Cerebellar cortex (tissue), 1 donor: ENCODE data around the gene PDP2.
"Not testable (repeated sequence)": the region's sequence is repeated elsewhere in the genome, so short reads cannot be mapped to it uniquely, and the experiment has no call there.

ENCODE experiments used
- DNase-seq: peaks from one replicate; pipeline ENCODE4 v3.0.0-alpha.2; 2015; ENCODE audit warnings: low spot score

Gene PDP2

GRCh38 chr16:66853261-66854139 is 26.8 kb upstream of the PDP2 start:
- no peak for DNase-seq

DNA sequence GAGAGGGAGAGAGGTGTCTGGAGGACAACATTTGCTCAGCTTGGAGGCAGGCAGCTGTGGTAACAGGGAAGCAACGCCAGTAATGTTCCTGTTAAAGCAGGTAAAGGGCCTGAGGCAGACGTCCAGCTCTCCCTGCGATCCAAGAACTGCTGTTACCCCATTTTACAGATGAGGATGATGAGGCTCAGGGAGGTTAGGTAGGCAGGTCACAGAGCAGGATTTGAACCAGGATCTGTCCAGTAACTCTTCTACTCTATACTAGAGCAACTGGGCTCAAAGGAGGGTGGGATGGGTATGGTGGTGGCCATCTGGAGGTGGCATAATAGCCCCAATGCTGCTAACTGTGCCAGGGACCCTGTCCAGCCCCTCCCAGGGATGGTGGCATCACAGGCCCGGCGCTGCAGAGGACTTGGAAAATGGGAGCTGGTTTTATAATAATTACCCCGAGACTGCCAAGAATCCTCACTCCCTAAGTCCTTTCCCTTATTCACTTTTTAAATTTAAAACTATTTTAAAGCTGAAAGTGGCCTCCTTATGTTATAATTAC is 24.1 kb upstream of the PDP2 start:
- no peak for DNase-seq

DNA sequence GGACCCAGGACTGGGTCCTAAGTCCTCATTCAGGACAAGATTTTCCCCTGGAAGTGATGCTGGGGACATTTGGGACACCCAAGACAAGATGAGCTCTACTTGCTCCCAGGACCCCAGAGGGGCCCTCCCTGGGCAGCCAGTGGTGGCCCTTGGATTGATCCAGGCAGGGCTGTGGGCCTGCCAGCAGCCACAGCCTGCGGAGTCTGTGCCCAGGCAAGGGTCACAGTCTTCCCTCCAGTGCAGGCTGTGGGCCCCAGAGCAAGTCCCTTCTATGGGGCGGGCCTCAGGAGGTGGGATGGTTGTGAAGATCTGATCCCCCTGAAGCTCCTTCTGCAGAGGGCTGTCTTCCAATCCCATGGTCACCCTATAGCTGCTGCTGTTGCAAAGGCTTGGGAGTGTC is 23.5 kb upstream of the PDP2 start:
- DNase-seq, result no peak

DNA sequence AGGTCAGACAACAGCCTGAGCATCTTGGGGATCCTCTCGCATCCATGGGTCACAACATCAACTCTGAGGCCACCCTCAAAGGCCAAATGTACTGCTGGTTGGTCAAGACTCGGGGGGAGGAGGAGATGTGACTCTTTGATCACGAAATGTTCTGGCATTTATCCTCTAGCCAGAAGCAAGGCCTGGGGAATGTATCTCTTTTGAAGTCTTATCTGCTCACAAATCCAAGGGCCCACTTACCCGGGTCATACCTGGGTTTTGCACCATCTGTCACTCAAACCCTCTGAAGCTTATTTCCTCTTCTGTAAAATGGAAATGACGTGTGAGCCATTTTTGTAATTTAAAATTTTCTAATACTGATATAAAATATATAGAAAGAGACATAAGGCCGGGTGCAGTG is 22.9 kb upstream of the PDP2 start:
- DNase-seq, result no peak

DNA sequence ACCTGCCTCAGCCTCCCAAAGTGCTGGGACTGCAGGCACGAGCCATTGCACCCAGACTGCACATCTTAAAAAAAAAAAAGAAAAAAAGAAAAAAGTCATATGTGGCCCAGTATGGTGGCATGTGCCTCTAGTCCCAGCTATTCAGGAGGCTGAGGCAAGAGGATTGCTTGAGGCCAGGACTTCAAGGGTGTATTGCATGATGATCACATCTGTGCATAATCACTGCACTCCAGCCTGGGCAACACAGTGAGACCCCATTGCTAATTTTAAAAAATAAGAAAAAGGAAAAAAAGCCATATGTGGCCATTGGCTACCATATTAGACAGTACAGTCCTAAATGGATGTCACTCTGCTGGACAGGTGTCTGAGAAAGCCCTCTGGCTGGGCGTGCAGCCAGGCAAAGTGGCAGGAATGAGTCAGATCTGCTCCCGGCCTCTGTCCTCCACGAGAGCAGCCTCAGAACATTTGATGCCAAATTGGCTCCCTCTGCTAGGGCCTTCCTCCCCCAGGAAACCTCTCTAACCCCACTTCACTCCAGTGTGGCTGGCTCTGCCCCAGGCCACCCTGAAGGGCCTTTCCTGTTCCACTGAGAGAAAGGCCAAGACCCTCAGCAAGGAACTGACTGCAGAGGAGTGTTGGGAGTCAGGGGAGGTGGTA is 21.4 kb upstream of the PDP2 start:
- peak; percentile 23 for DNase-seq

DNA sequence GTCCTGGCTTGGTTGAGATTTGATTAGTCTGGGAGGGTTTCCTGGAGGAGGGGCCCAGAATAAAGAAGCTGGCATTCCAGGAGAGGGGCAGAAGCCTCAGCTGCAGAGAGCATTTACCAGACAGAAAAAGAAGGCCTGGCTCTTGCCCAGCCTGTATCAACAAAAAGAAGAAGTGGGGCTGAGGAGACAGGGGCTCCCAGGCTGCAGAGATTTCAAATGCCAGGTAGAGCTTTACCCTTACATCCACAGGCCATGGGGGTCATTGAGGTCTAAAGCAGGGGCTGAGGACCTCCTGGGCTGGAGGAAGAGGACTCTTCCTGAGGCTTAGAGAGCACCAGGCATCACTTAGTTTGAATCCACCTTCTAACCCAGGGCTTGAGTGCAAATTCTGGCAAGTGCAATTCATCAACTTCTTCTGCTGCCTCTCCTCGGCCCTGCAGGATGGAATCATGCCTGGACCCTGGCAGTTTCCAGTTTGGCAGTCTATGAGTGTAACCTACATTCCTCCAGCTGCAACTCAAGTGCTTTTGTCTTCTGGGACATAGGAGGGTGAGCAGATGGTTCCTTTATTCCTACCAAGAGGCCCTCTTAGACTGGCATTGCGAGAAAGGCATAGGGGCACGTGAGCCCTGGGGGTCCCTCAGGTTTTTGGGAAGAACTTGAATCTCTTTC is 20.8 kb upstream of the PDP2 start:
- DNase-seq, result no peak

GRCh38 chr16:66862023-66862520 is 18.2 kb upstream of the PDP2 start:
- no peak for DNase-seq

DNA sequence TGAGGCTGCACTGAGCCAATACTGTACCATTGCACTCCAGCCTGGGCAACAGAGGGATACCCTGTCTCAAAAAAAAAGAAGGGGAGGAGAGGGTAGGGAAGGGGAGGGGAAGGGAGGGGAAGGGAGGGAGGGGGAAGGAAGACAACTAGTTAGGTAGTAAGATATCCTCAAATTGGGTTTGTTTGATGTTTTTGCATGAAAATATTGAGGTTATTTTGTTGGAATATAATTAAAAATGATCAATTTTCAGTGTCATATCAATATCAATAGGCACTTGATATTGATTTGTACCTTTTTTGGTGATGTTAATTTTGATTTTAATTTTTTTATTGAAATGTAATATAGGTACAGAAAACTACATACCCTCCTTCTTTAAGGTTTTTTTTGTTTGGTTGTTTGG is 16.6 kb upstream of the PDP2 start:
- DNase-seq, result no peak

- no peak for DNase-seq
Measured at GRCh38 chr16:66869424-66869823, 10.9 kb upstream of the PDP2 start.

DNA sequence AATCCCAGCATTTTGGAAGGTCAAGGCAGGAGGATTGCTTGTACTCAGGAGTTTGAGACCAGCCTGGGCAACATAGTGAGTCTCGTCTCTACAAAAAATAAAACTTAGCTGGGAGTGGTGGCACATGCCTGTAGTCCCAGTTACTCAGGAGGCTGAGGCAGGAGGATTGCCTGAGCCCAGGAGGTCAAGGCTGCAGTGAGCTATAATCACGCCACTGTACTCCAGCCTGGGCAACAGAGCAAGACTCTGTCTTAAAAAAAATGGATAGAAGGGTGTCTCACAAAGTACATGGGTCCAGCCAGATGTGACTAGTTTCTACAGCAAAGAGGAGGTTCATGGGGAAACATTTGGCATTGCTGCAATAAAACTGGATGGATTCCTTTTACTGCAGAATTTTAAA is 9.0 kb upstream of the PDP2 start:
- not testable (repeated sequence) for DNase-seq

GRCh38 chr16:66871840-66872239 is 8.5 kb upstream of the PDP2 start:
- no peak for DNase-seq

DNA sequence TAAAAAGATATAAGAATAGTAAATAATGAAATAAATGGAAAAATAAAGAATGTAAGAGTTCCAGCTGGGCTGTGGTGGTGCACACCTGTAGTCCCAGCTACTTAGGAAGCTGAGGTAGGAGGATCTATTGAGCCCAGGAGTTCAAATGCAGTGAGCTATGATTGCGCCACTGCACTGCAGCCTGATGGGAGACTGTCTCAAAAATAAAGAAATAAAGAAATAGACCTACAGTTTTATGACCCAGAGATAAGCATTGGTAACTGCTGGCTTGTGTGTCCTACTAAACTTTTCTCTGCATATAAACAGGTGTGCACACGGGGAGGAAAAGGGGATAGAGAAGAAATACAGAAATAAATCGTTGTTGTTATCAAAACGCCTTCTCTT is 7.8 kb upstream of the PDP2 start:
- DNase-seq, result no peak

DNA sequence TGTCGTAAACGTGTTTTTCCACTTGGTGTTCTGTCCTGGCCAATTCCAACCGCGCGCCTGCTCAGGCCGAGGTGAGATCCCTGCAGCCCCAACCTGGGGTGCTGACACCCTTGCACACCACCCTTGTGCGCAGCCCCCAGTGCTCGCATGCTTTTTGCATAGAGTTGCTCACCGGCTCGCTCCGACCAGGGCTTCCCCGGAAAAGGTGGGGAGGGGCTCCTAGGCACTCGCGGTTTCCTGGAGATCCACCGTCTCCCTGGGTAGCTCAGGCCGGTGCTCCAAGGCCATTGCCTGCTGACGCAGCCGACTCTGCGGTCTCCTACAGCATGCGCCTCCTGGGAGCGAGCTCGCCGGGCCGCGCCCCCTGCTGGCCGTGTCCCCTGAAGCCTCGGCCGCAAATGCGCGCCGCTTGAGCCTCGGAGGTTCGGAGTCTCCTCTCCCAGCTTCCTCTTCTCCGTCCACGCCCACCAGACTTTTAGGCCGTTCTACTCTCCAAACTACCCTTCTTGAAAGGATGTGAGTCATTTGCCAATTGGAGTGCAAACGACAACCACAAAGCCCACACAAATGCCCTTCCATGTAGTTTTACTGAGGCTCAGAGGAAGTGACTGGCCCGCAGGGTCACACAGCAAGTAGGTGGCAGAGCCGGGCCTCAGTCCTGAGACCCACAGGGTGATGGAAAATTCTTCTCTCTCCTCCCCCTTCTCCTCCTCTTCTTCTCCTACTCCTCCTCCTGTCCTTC is 7.2 kb upstream of the PDP2 start:
- peak; percentile 87 for DNase-seq

DNA sequence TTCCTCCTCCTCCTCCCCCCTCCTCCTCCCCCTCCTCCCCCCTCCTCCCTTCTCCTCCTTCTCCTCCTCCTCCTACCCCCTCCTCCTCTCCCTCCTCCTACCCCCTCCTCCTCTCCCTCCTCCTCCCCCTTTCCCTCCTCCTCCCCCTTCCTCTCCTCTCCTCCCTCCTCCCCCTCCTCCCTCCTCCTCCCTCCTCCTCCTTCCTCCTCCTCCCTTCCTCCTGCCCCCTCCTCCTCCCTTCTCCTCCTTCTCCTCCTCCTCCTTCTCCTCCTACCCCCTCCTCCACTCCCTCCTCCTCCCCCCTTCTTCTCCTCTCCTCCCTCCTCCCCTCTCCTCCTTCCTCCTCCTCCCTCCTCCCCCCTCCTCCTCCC is 6.6 kb upstream of the PDP2 start:
- DNase-seq, result no peak

- DNase-seq, result peak; percentile 36
Measured at GRCh38 chr16:66874079-66874775, 6.1 kb upstream of the PDP2 start.

- DNase-seq, result no peak
Measured at GRCh38 chr16:66878067-66878466, 2.2 kb upstream of the PDP2 start.

GRCh38 chr16:66881014-66881417 is 701 bp downstream of the PDP2 start:
- DNase-seq, result no peak

- no peak for DNase-seq
Measured at GRCh38 chr16:66881560-66881959, 1.2 kb downstream of the PDP2 start.

GRCh38 chr16:66881964-66882508 is 1.7 kb downstream of the PDP2 start:
- no peak for DNase-seq

- DNase-seq, result no peak
Measured at GRCh38 chr16:66882702-66883101, 2.4 kb downstream of the PDP2 start.

- no peak for DNase-seq
Measured at GRCh38 chr16:66885491-66885890, 5.2 kb downstream of the PDP2 start.
